ENCODE measurements around the gene MMAA. TPM values are rescaled to one million over a fixed set of nuclear protein-coding genes. Genes with fewer than 3 reads are reported as not detected.
"Not testable (repeated sequence)": the region's sequence is repeated elsewhere in the genome, so short reads cannot be mapped to it uniquely, and the experiment has no call there.

MMAA gene
- total RNA-seq, 2 donors from 2014 or later: 14.3 to 15.7 TPM

- H3K4me1 Mint-ChIP-seq (ENCODE audit: low read depth in 2 of 2): no peaks in the 10 kb centered on the region
- H3K36me3 Mint-ChIP-seq: peaks cover 45% of the 10 kb centered on the region
- DNase-seq (ENCODE audit: low spot score) (no peak), ATAC-seq (no peak)
- H3K9me3 Mint-ChIP-seq: peaks cover 6% of the 10 kb centered on the region
- no peak overlapping the region for H3K4me3 Mint-ChIP-seq
- H3K27ac Mint-ChIP-seq: no peak overlapping the region
- no peaks in the 10 kb centered on the region for H3K27me3 Mint-ChIP-seq
Measured at GRCh38 chr4:145660064-145660463, 40.9 kb downstream of the MMAA start.

GRCh38 chr4:145663194-145663593 lies 44.0 kb downstream of the MMAA start:
- Mint-ChIP-seq H3K4me3 (no peak overlapping the region), H3K4me1 (ENCODE audit: low read depth in 2 of 2) (no peaks in the 10 kb centered on the region), H3K27ac (no peak overlapping the region), H3K36me3 (peaks cover 23% of the 10 kb centered on the region), H3K27me3 (no peaks in the 10 kb centered on the region), H3K9me3 (peaks cover 6% of the 10 kb centered on the region)
- ATAC-seq: no peak
- DNase-seq (ENCODE audit: low spot score): no peak

DNA sequence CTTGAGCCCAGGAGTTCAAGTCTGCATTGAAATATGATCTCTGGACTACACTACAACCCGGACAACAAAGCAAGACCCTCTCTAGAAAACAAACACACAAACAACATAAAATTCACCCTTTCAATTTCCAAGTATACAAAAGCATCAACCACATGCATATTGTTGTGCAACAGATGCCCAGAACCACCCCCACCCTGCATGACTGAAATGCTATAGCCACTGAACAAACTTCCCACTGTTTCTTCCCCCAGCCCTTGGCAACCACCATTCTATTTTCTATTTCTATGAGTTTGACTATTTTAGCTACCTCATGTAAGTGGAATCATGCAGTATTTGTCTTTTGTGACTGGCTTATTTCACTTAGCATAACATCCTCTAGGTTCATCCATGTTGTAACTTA lies 46.6 kb downstream of the MMAA start:
- no peak overlapping the region for H3K27ac Mint-ChIP-seq
- H3K9me3 Mint-ChIP-seq: peaks cover 6% of the 10 kb centered on the region
- ATAC-seq: no peak
- DNase-seq (ENCODE audit: low spot score): no peak
- no peaks in the 10 kb centered on the region for H3K27me3 Mint-ChIP-seq
- H3K36me3 Mint-ChIP-seq: peaks cover 9% of the 10 kb centered on the region
- H3K4me3 Mint-ChIP-seq: no peak overlapping the region
- H3K4me1 Mint-ChIP-seq (ENCODE audit: low read depth in 2 of 2): no peaks in the 10 kb centered on the region

GRCh38 chr4:145670422-145670821 lies 51.2 kb downstream of the MMAA start:
- H3K9me3 Mint-ChIP-seq: no peaks in the 10 kb centered on the region
- ATAC-seq: no peak
- no peaks in the 10 kb centered on the region for H3K36me3 Mint-ChIP-seq
- no peaks in the 10 kb centered on the region for H3K4me1 Mint-ChIP-seq (ENCODE audit: low read depth in 2 of 2)
- H3K27ac Mint-ChIP-seq: no peak overlapping the region
- DNase-seq (ENCODE audit: low spot score): no peak
- no peak overlapping the region for H3K4me3 Mint-ChIP-seq
- no peaks in the 10 kb centered on the region for H3K27me3 Mint-ChIP-seq

GRCh38 chr4:145679520-145679919 lies 60.3 kb downstream of the MMAA start:
- H3K4me3 Mint-ChIP-seq: no peak overlapping the region
- DNase-seq (ENCODE audit: low spot score) (no peak), ATAC-seq (no peak)
- no peaks in the 10 kb centered on the region for H3K4me1 Mint-ChIP-seq (ENCODE audit: low read depth in 2 of 2)
- no peaks in the 10 kb centered on the region for H3K36me3 Mint-ChIP-seq
- no peak overlapping the region for H3K27ac Mint-ChIP-seq
- H3K27me3 Mint-ChIP-seq: peaks cover 9 to 19% of the 10 kb centered on the region in 2 donors
- no peaks in the 10 kb centered on the region for H3K9me3 Mint-ChIP-seq

DNA sequence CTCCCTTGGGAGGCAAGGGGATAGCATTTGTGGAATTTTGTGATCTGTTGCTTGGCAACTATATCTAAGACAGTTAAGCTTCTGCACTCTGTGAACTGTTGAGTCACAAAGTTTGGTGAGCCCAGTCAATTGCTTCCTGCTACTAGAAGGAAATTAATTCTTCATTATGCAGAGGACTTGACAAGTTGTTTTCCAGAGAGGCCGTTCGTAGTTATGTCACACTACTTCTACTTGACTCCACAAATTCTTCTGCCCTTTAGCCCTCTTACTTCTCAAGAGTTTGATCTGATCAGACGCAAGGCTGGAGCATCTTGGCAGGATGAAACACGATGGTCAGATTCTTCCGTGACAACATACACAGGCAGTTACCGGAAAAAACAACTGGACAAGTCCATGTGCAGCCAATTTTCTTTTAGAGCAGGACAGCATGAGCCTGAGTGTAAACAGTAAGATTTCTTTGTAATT lies 60.8 kb downstream of the MMAA start, which contains the start of gene C4orf51:
C4orf51 (plus strand) TSS at position 156 of the 465 bp plus-strand sequence; CDS start at position 214, 58 bp downstream.
- no peaks in the 10 kb centered on the region for H3K36me3 Mint-ChIP-seq
- no peak within 1 kb of the TSS for H3K4me3 Mint-ChIP-seq
- no peaks in the 10 kb centered on the region for H3K4me1 Mint-ChIP-seq (ENCODE audit: low read depth in 2 of 2)
- H3K27me3 Mint-ChIP-seq: peaks cover 9 to 23% of the 10 kb centered on the region in 2 donors
- ATAC-seq (no peak), DNase-seq (ENCODE audit: low spot score) (no peak)
- no peaks in the 10 kb centered on the region for H3K9me3 Mint-ChIP-seq
- H3K27ac Mint-ChIP-seq: no peak within 1 kb of the TSS

DNA sequence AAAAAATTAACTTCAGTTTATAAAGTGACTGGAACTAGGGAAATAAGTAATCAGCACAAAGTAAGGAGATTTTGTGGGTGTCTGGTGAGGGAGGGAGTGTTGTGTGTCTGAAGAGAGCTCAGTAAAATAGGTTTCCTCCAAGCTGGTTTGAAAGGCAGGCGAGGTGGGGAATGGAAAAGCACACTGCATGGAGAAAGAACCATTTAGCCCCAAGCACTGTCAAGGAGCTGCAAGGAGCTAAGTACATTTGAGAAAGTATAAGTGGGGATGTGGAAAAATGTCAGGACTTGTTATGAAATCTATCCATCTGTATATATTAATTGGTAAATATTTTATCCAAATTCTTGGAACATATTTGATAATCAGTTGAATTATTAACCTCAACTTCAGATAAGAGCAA lies 61.7 kb downstream of the MMAA start:
- H3K4me3 Mint-ChIP-seq: no peak overlapping the region
- peaks cover 12 to 23% of the 10 kb centered on the region in 2 donors for H3K27me3 Mint-ChIP-seq
- no peak overlapping the region for H3K27ac Mint-ChIP-seq
- no peaks in the 10 kb centered on the region for H3K9me3 Mint-ChIP-seq
- DNase-seq (ENCODE audit: low spot score) (no peak), ATAC-seq (no peak)
- H3K36me3 Mint-ChIP-seq: no peaks in the 10 kb centered on the region
- no peaks in the 10 kb centered on the region for H3K4me1 Mint-ChIP-seq (ENCODE audit: low read depth in 2 of 2)

- ATAC-seq (no peak), DNase-seq (ENCODE audit: low spot score) (no peak)
- Mint-ChIP-seq H3K4me3 (no peak overlapping the region), H3K4me1 (ENCODE audit: low read depth in 2 of 2) (no peaks in the 10 kb centered on the region), H3K9me3 (no peaks in the 10 kb centered on the region), H3K27me3 (peaks cover 14 to 23% of the 10 kb centered on the region in 2 donors), H3K36me3 (no peaks in the 10 kb centered on the region), H3K27ac (no peak overlapping the region)
Measured at GRCh38 chr4:145681518-145681917, 62.3 kb downstream of the MMAA start.

DNA sequence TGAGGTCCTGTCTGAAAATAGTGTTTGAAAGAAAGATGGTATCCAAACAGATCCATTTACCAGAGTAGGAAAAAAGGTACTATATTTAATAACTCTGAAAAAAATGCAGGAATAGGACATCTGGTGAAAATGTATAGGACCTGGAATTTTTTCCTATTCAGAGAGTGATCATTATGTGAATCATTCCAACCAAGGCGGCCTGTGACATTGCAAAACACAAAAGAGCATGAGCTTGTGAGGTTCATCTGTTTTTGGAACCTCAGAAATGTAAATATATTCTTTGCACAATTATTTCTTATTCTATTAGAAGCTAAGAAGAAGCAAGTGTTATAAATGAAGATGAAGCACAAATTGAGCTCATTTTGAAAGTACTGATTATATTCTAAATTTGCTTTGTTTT lies 62.8 kb downstream of the MMAA start:
- H3K27me3 Mint-ChIP-seq: peaks cover 14 to 23% of the 10 kb centered on the region in 2 donors
- no peak overlapping the region for H3K27ac Mint-ChIP-seq
- no peak for ATAC-seq
- no peaks in the 10 kb centered on the region for H3K9me3 Mint-ChIP-seq
- no peaks in the 10 kb centered on the region for H3K4me1 Mint-ChIP-seq (ENCODE audit: low read depth in 2 of 2)
- DNase-seq (ENCODE audit: low spot score): no peak
- H3K36me3 Mint-ChIP-seq: no peaks in the 10 kb centered on the region
- no peak overlapping the region for H3K4me3 Mint-ChIP-seq

- no peak overlapping the region for H3K4me3 Mint-ChIP-seq
- H3K27ac Mint-ChIP-seq: no peak overlapping the region
- H3K36me3 Mint-ChIP-seq: no peaks in the 10 kb centered on the region
- H3K27me3 Mint-ChIP-seq: peaks cover 11 to 21% of the 10 kb centered on the region in 2 donors
- ATAC-seq (no peak), DNase-seq (ENCODE audit: low spot score) (no peak)
- H3K9me3 Mint-ChIP-seq: no peaks in the 10 kb centered on the region
- H3K4me1 Mint-ChIP-seq (ENCODE audit: low read depth in 2 of 2): no peaks in the 10 kb centered on the region
Measured at GRCh38 chr4:145686991-145687390, 67.8 kb downstream of the MMAA start.

GRCh38 chr4:145690610-145691009 lies 71.4 kb downstream of the MMAA start:
- ATAC-seq: no peak
- no peaks in the 10 kb centered on the region for H3K4me1 Mint-ChIP-seq (ENCODE audit: low read depth in 2 of 2)
- H3K27ac Mint-ChIP-seq: no peak overlapping the region
- peaks cover 5 to 6% of the 10 kb centered on the region in 2 donors for H3K27me3 Mint-ChIP-seq
- H3K36me3 Mint-ChIP-seq: no peaks in the 10 kb centered on the region
- no peaks in the 10 kb centered on the region for H3K9me3 Mint-ChIP-seq
- no peak for DNase-seq (ENCODE audit: low spot score)
- H3K4me3 Mint-ChIP-seq: no peak overlapping the region

DNA sequence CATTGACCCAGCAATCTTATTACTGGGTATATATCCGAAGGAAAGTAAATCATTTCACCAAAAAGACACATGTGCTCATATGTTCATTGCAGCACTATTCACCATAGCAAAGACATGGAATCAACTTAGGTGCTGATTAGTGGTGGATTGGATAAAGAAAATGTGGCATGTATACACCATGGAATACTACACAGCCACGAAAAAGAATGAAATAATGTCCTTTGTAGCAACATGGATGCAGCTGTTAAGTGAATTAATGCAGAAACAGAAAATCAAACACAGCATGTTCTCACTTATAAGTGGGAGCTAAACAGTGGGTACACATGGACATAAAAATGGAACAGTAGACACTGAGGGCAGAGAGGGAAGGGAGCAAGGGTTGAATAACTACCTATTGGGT lies 72.2 kb downstream of the MMAA start:
- H3K36me3 Mint-ChIP-seq; H3K27me3 Mint-ChIP-seq; H3K4me3 Mint-ChIP-seq; ATAC-seq; H3K27ac Mint-ChIP-seq; H3K9me3 Mint-ChIP-seq; DNase-seq (ENCODE audit: low spot score); H3K4me1 Mint-ChIP-seq (ENCODE audit: low read depth in 2 of 2): not testable (repeated sequence)

GRCh38 chr4:145694929-145695328 lies 75.7 kb downstream of the MMAA start:
- H3K27ac Mint-ChIP-seq: no peak overlapping the region
- ATAC-seq (no peak), DNase-seq (ENCODE audit: low spot score) (no peak)
- H3K9me3 Mint-ChIP-seq: no peaks in the 10 kb centered on the region
- H3K27me3 Mint-ChIP-seq: peaks cover 0 to 10% of the 10 kb centered on the region in 2 donors
- H3K36me3 Mint-ChIP-seq: no peaks in the 10 kb centered on the region
- H3K4me3 Mint-ChIP-seq: no peak overlapping the region
- no peaks in the 10 kb centered on the region for H3K4me1 Mint-ChIP-seq (ENCODE audit: low read depth in 2 of 2)

DNA sequence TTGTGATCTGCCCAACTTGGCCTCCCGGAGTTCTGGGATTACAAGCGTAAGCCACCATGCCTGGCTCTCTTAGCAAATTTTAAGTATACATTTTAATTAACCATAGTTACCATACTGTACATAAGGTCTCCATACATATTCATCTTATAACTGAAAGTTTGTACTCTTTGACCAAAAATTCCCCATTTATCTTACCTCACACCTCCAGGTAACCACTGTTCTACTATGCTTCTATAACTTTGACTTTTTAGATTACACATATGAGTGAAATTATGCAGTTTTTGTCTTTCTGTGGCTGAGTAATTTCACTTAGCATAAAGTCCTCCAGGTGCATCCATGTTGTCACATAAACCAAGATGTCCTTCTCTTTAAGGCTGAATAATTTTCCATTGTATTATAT lies 78.1 kb downstream of the MMAA start:
- H3K27me3 Mint-ChIP-seq: peaks cover 4 to 20% of the 10 kb centered on the region in 2 donors
- H3K27ac Mint-ChIP-seq: no peak overlapping the region
- H3K4me3 Mint-ChIP-seq: no peak overlapping the region
- DNase-seq (ENCODE audit: low spot score) (no peak), ATAC-seq (no peak)
- no peaks in the 10 kb centered on the region for H3K36me3 Mint-ChIP-seq
- H3K4me1 Mint-ChIP-seq (ENCODE audit: low read depth in 2 of 2): no peaks in the 10 kb centered on the region
- no peaks in the 10 kb centered on the region for H3K9me3 Mint-ChIP-seq

DNA sequence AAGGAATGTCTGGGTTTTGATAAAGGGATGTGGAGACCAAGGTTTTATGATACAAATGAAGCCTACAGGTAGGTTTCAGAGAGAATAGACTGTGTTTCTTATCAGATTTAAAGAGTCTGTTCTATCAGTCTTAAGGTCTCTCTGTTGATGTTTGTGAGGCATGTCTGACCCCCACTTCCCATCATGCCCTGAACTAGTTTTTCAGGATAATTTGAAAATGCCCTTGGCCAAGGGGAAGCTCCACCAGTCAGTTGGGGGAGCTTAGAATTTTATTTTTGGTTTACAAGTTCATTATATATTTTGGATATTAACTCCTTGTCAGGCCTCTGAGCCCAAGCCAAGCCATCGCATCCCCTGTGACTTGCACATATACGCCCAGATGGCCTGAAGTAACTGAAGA lies 79.3 kb downstream of the MMAA start:
- H3K27me3 Mint-ChIP-seq: peaks cover 4 to 20% of the 10 kb centered on the region in 2 donors
- no peak overlapping the region for H3K4me3 Mint-ChIP-seq
- no peak for DNase-seq (ENCODE audit: low spot score)
- H3K4me1 Mint-ChIP-seq (ENCODE audit: low read depth in 2 of 2): no peaks in the 10 kb centered on the region
- no peak overlapping the region for H3K27ac Mint-ChIP-seq
- ATAC-seq: no peak
- no peaks in the 10 kb centered on the region for H3K36me3 Mint-ChIP-seq
- H3K9me3 Mint-ChIP-seq: no peaks in the 10 kb centered on the region

Measured in natural killer cell treated with Interleukin-12 subunit alpha and Interleukin-12 subunit beta and Interleukin-15 and Interleukin-18, amount 100 ng/mL, for 72 hours (primary cell).